MM.1S (cell line): Measurements from ENCODE around the gene IL9R.

Experiments used
- CTCF ChIP-seq: fragments of 300-600 bp; sonication (generic); IDR thresholded peaks from 2 replicates; pipeline ENCODE4 v1.5.1; 2016; ENCODE audit warnings: antibody characterized with exemption, low read length, mixed read lengths
- EZH2 ChIP-seq: fragments of 300-600 bp; sonication (generic); optimal IDR thresholded peaks from 2 replicates; pipeline ENCODE3; 2017; ENCODE audit warnings: low read depth, mild to moderate bottlenecking, antibody characterized with exemption, low read length, mixed read lengths
- EZH2phosphoT487 ChIP-seq: fragments of 300-600 bp; sonication (generic); IDR thresholded peaks from 2 replicates; pipeline ENCODE4 v1.6.1; 2018; ENCODE audit warnings: antibody characterized with exemption, low read length

GRCh38 chrX:155983326-155983725 lies 14.2 kb upstream of the IL9R start:
- TF ChIP-seq CTCF (no peak), EZH2phosphoT487 (no peak), EZH2 (no peak)
